Stimulated activated naive B cell treated with anti-CD40 and anti-IgM and Interleukin-4, amounts not matched to agents 10 μg/mL and 1 μg/mL and 100 μg/mL, for 72 hours (primary cell): ENCODE results near the gene ZNF438.
A peak's percentile ranks its signal among the peaks of the same experiment; 100 is the strongest.
"Not testable (repeated sequence)": the region's sequence is repeated elsewhere in the genome, so short reads cannot be mapped to it uniquely, and the experiment has no call there.

Experiments
- ATAC-seq, 2 donors: fragments of 150-1000 bp; cut with Tn5 transposase; replicated peaks; 2 replicates each; pipeline ENCODE4 v1.10.0; 2021; ENCODE audit warnings: moderate library complexity in 1 of 2
- DNase-seq: peaks from one replicate; pipeline ENCODE4 v3.0.0; 2021
- H3K27ac Mint-ChIP-seq: one replicate; pipeline ENCODE4 v1.8.0; 2022; ENCODE audit warnings: mild to moderate bottlenecking, mixed read lengths
- H3K27me3 Mint-ChIP-seq, 2 donors: one replicate each; pipeline ENCODE4 v1.8.0; 2022; ENCODE audit warnings: mixed read lengths in 2 of 2
- H3K36me3 Mint-ChIP-seq, 2 donors: one replicate each; pipeline ENCODE4 v1.8.0; 2022; ENCODE audit warnings: mixed read lengths in 2 of 2, mild to moderate bottlenecking in 1 of 2
- H3K4me1 Mint-ChIP-seq, 2 donors: one replicate each; pipeline ENCODE4 v1.8.0; 2022; ENCODE audit warnings: mixed read lengths in 2 of 2, mild to moderate bottlenecking in 1 of 2
- H3K4me3 Mint-ChIP-seq, 2 donors: one replicate each; pipeline ENCODE4 v1.8.0; 2022; ENCODE audit warnings: mild to moderate bottlenecking in 2 of 2, mixed read lengths in 2 of 2, moderate library complexity in 1 of 2
- H3K9me3 Mint-ChIP-seq, 2 donors: one replicate each; pipeline ENCODE4 v1.8.0; 2022; ENCODE audit warnings: mixed read lengths in 2 of 2, mild to moderate bottlenecking in 1 of 2

The ZNF438 gene

DNA sequence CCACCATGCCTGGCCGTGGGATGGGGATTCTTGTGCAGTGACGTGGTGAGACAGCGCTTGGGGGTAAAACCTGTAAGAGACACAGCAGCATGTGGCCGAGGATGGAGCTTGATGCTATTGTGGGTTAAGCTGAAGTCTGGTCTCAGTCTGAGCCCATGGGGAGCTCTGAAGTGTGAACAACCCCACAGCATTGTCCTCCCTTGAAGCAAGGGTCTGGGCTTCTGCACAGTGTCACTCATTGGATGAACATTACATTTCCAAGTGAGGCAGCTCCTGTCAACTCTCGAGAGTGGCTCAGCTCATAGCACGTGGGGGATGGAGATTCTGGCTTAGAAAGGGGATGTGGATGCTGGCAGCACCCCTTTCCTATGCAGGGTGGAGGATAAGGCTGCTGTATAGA, 32.2 kb upstream of the ZNF438 start:
- peaks cover 10 to 16% of the 10 kb centered on the region in 2 donors for H3K27me3 Mint-ChIP-seq
- DNase-seq (no peak), ATAC-seq (no peak)
- H3K27ac Mint-ChIP-seq: no peak overlapping the region
- H3K36me3 Mint-ChIP-seq: no peaks in the 10 kb centered on the region
- peaks cover 2 to 3% of the 10 kb centered on the region in 2 donors for H3K9me3 Mint-ChIP-seq
- H3K4me1 Mint-ChIP-seq: peaks cover 0 to 5% of the 10 kb centered on the region in 2 donors
- H3K4me3 Mint-ChIP-seq: no peak overlapping the region

DNA sequence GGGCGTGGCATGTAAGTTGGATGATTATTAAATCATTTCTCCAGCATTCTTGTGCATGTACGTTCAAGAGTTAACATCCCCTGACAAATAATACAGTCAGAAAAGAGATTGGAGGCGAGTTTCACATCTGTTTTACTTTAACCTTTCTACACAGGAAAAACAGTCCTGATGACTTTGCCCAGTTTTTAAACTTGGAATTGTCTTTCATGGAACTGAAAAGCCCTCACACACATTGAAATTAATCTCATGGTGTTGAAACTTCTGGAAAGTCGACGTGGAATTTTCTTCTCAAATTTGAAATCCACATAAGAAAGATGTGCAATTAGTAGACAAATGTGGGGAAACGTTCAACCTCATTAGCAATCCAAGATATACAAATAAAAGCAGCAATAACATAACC, 31.2 kb upstream of the ZNF438 start:
- ATAC-seq (no peak), DNase-seq (no peak)
- Mint-ChIP-seq H3K9me3 (peaks cover 2 to 3% of the 10 kb centered on the region in 2 donors), H3K27me3 (peaks cover 10 to 13% of the 10 kb centered on the region in 2 donors), H3K27ac (no peak overlapping the region), H3K4me3 (no peak overlapping the region), H3K36me3 (no peaks in the 10 kb centered on the region), H3K4me1 (peaks cover 0 to 5% of the 10 kb centered on the region in 2 donors)

DNA sequence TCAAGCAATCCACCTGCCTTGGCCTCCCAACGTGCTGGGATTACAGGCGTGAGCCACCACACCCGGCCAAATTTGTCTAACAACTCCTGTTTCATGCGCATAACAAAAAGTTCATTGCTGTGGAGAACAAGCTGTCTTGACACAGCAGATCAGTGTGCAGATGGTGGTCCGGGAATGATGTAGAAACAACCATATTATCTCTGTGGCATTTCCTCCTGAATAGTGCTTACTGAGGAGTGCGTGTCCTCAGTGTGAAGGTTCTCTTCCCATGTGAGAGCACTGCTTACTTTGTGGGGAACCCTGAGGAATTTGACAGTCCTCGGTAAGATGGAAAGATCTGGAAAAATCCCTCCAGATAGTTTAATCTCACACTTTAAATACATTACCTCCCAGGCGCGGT, 30.3 kb upstream of the ZNF438 start:
- DNase-seq (no peak), ATAC-seq (no peak)
- Mint-ChIP-seq H3K36me3 (no peaks in the 10 kb centered on the region), H3K27ac (no peak overlapping the region), H3K4me1 (peaks cover 0 to 5% of the 10 kb centered on the region in 2 donors), H3K9me3 (peaks cover 0 to under 1% of the 10 kb centered on the region in 2 donors), H3K27me3 (peaks cover 10 to 13% of the 10 kb centered on the region in 2 donors), H3K4me3 (no peak overlapping the region)

DNA sequence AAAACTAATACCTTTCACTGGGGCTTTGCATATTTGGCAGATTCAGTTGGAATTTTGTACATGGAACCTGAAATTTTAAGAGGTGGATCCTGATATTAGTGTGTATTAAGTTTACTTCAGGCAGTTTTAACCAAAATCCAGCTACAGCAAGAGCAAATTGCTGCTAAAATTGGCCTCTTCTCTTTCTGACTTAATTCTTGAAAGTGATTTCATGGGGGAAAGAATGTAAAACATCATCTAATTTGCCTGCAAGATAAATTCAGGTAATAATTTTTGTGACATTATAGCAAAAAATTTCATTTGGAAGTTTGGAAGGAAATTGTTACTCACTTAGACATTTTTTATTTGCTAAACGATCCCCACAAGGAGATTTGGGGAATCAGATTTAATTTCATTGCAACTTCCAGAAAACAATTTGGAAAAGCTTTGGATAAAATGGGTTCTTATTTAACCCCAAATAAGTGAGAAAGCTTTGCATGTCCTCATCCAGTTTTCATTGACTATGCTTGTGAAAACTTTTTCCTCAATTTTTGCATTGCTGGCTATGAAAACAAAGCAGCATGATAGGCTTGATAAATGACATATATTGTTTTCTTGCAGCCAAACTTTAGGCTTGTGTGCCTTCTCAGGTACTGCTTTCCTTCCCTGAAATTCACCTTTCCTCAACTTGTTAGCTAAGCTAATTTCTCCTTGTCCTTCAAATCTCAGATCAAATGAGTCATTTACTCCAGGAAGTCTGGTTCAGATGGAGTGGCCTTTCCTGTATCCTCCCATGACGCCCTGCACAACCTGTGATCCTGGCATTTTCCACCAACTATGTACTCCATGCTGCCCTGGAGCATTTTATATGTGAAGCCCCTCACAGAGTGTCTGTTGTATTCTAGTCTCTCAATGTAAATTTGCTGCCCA, 27.4 kb upstream of the ZNF438 start:
- Mint-ChIP-seq H3K4me3 (no peak overlapping the region), H3K27me3 (peaks cover 10 to 13% of the 10 kb centered on the region in 2 donors), H3K9me3 (peaks cover 0 to 5% of the 10 kb centered on the region in 2 donors), H3K4me1 (no peaks in the 10 kb centered on the region), H3K27ac (no peak overlapping the region), H3K36me3 (no peaks in the 10 kb centered on the region)
- ATAC-seq: no peak
- no peak for DNase-seq

DNA sequence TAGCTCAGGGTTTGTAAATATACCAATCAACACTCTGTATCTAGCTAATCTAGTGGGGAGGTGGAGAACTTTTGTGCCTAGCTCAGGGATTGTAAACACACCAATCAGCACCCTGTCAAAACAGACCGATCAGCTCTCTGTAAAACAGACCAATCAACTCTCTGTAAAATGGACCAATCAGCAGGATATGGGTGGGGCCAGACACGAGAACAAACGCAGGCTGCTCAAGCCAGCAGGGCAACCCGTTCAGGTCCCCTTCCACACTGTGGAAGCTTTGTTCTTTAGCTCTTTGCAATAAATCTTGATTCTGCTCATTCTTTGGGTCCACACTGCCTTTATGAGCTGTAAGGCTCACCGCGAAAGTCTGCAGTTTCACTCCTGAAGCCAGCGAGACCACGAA, 25.0 kb upstream of the ZNF438 start:
- not testable (repeated sequence) for ATAC-seq, DNase-seq, H3K4me3 Mint-ChIP-seq, H3K36me3 Mint-ChIP-seq, H3K9me3 Mint-ChIP-seq, H3K4me1 Mint-ChIP-seq, H3K27ac Mint-ChIP-seq, H3K27me3 Mint-ChIP-seq

DNA sequence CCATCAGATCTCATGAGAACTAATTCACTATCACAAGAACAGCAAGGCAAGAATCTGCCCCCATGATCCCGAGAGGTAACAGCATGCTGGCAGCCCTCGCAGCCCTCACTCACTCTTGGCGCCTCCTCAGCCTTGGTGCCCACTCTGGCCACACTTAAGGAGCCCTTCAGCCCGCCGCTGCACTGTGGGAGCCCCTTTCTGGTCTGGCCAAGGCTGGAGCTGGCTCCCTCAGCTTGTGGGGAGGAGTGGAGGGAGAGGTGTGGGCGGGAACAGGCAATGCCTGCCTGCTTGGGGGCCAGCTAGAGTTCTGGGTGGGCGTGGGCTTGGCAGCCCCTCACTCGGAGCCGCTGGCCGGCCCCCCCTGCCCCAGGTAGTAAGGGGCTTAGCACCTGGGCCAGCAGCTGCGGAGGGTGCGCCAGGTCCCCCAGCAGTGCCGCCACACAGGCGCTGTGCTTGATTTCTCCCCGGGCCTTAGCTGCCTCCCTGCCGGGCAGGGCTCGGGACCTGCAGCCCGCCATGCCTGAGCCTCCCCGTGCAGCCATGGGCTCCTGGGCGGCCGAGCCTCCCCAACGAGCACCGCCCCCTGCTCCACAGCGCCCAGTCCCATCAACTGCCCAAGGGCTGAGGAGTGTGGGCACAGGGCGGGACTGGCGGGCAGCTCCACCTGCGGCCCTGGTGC, 24.0 kb upstream of the ZNF438 start:
- no peak for ATAC-seq
- no peak overlapping the region for H3K4me3 Mint-ChIP-seq

DNA sequence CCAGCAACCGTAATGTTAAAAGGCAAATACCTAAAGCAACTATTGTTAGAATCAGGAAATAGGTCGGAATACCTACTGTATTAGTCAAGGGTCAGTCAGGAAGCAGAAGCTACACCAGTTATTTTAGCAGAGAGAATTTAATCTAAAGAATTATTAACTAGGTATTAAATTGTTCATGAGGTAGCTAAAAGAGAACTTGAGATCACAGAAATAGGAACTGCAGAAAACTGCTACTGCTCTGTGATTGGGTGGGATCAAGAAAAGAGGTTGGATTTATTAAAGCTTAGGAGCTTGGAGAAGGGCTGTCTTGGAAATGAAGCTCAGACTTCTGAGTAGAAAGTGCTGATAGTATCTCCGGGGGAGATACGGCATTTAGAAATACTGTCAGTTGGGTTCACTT, 20.0 kb upstream of the ZNF438 start:
- DNase-seq: no peak
- H3K9me3 Mint-ChIP-seq: peaks cover 6 to 7% of the 10 kb centered on the region in 2 donors
- peaks cover 5 to 7% of the 10 kb centered on the region in 2 donors for H3K4me1 Mint-ChIP-seq
- H3K36me3 Mint-ChIP-seq: peaks cover 3 to 4% of the 10 kb centered on the region in 2 donors
- no peak overlapping the region for H3K4me3 Mint-ChIP-seq
- peaks cover 0 to 5% of the 10 kb centered on the region in 2 donors for H3K27me3 Mint-ChIP-seq
- no peak for ATAC-seq
- H3K27ac Mint-ChIP-seq: no peak overlapping the region

More for the DNA sequence above, 24.0 kb upstream of the ZNF438 start:
- peaks cover 5 to 8% of the 10 kb centered on the region in 2 donors for H3K27me3 Mint-ChIP-seq
- no peaks in the 10 kb centered on the region for H3K4me1 Mint-ChIP-seq
- peaks cover 6 to 7% of the 10 kb centered on the region in 2 donors for H3K9me3 Mint-ChIP-seq
- H3K27ac Mint-ChIP-seq: no peak overlapping the region
- no peak for DNase-seq
- peaks cover 0 to 1% of the 10 kb centered on the region in 2 donors for H3K36me3 Mint-ChIP-seq

DNA sequence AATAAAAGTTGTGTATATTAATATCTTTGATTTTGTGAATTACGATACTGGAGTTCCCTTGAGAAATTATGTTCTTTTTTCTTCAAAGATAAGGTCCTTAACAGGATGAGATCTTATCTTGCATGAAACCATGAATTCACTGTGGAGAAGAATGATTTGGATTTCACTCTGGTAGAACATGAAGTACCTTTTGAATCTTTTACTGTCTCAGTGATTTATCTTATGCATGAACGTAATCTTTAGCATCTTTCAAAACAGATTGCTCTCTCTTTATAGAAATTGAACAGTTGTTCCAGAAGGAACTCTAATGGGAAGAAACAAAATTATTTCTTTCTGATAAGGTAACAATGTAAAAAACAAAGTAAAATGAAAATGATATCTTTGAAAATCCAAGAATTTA, 11.0 kb upstream of the ZNF438 start:
- H3K4me3 Mint-ChIP-seq: no peak overlapping the region
- H3K4me1 Mint-ChIP-seq: peaks cover 8 to 12% of the 10 kb centered on the region in 2 donors
- no peak for ATAC-seq
- H3K9me3 Mint-ChIP-seq: peaks cover 7 to 11% of the 10 kb centered on the region in 2 donors
- peaks cover 0 to 5% of the 10 kb centered on the region in 2 donors for H3K27me3 Mint-ChIP-seq
- DNase-seq: no peak
- H3K36me3 Mint-ChIP-seq: peaks cover 0 to 4% of the 10 kb centered on the region in 2 donors
- H3K27ac Mint-ChIP-seq: no peak overlapping the region

DNA sequence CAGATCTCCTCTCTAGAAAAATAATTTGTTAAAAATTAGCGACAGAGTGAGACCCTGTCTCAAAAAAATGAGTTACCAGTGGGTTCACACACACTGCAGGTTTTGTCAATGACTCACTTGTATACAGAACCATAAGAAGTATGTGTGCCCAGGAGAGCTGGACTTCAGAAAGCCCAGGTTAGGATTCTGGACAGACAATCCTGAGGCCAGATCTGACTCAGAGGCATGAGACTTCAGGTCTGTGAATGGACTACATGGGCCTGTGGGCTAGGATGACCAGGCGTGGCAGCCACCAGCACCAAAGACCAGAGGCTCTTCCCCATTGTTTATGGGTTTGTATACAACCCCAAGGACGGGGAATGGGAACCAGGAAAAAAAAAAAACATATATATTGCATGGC, 9.3 kb upstream of the ZNF438 start:
- Mint-ChIP-seq H3K36me3 (no peaks in the 10 kb centered on the region), H3K27ac (no peak overlapping the region), H3K27me3 (no peaks in the 10 kb centered on the region), H3K4me3 (no peak overlapping the region), H3K4me1 (peaks cover 3 to 6% of the 10 kb centered on the region in 2 donors), H3K9me3 (peaks cover 7 to 8% of the 10 kb centered on the region in 2 donors)
- ATAC-seq (no peak), DNase-seq (no peak)

DNA sequence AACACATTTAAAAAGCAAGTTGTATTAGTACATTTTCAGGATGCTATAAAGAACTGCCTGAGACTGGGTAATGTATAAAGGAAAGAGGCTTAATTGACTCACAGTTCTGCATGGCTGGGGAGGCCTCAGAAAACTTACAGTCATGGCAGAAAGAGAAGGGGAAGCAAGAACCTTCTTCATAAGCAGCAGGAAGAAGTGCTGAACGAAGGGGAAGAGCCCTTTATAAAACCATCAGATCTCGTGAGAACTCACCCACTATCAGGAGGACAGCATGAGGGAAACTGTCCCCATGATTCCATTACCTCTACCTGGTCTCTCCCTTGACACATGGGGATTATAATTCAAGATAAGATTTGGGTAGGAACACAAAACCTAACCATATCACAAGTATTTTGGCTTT, 7.3 kb upstream of the ZNF438 start:
- not testable (repeated sequence) for H3K27me3 Mint-ChIP-seq, H3K9me3 Mint-ChIP-seq, H3K4me3 Mint-ChIP-seq, H3K4me1 Mint-ChIP-seq, H3K36me3 Mint-ChIP-seq
- DNase-seq (peak; percentile 19), ATAC-seq (peak; percentile 80 to 89)
- peak overlapping the region; percentile 65 for H3K27ac Mint-ChIP-seq

DNA sequence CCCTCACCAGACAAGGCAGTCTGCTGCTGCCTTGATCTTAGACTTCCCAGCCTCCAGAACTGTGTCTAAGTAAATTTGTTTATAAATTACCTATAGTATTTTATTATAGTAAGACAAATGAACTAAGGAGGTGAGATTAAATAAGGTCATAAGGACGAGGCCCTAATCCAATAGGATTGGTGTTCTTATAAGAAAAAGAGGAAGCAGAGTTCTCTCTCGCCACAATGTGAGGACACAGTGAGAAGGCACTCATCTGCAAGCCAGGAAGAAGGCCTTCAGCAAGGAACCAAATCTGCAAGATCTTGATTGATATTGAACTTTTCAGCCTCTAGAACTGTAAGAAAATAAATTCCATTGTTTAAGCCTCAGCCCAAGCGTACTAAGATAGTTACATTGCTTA, 6.1 kb upstream of the ZNF438 start:
- Mint-ChIP-seq H3K9me3 (peaks cover 0 to 2% of the 10 kb centered on the region in 2 donors), H3K27me3 (no peaks in the 10 kb centered on the region), H3K4me3 (no peak overlapping the region), H3K27ac (no peak overlapping the region), H3K36me3 (no peaks in the 10 kb centered on the region), H3K4me1 (peaks cover 6 to 10% of the 10 kb centered on the region in 2 donors)
- no peak for DNase-seq
- no peak for ATAC-seq

DNA sequence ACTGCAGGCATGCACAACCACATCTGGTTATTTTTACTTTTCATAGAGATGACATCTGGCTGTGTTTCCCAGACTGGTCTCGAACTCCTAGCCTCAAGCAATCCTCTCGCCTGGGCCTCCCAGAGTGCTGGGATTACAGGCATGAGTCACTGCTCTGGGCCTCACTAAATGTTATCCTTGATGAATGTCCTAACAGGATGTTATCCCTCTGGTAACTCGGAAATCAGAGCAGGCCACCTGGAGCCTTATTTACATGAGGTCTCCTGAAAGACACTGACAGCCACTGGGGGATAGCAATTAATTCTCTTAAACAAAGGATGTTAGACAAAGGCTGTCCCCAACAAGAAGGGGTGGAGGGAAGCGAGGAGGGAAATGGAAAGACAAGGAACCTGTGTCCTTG, 4.5 kb upstream of the ZNF438 start:
- peaks cover 6 to 18% of the 10 kb centered on the region in 2 donors for H3K4me1 Mint-ChIP-seq
- H3K4me3 Mint-ChIP-seq: no peak overlapping the region
- ATAC-seq (no peak), DNase-seq (no peak)
- H3K9me3 Mint-ChIP-seq: peaks cover 0 to 2% of the 10 kb centered on the region in 2 donors
- no peak overlapping the region for H3K27ac Mint-ChIP-seq
- no peaks in the 10 kb centered on the region for H3K27me3 Mint-ChIP-seq
- no peaks in the 10 kb centered on the region for H3K36me3 Mint-ChIP-seq

DNA sequence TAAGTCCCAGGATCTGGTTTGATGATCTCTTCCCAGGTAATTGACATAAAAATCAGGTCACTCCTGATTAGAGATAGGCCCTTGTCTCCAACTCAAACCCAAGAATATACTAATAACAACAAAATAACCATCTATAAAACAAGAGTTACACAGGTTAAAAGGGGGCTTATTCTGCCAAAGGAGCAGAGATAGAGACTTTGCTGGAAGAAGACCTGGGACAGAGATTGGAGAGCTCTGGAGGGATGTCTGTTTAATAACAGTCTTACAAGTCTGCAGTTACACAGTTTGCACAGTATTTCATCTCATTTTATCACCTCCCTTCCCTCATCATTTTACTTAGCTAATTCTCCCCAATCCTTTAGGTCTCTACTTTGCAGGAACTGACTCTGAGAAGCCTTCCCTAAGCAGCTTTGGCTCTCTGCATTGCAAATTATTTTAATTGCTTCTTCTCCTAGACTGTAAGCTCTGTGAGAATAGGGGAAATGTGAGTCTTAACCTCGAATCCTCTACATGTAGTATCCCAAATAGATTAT, 3.7 kb upstream of the ZNF438 start:
- no peaks in the 10 kb centered on the region for H3K36me3 Mint-ChIP-seq
- DNase-seq: no peak
- peaks cover 0 to 2% of the 10 kb centered on the region in 2 donors for H3K9me3 Mint-ChIP-seq
- no peak overlapping the region for H3K4me3 Mint-ChIP-seq
- ATAC-seq: no peak
- H3K27ac Mint-ChIP-seq: no peak overlapping the region
- no peaks in the 10 kb centered on the region for H3K27me3 Mint-ChIP-seq
- peaks cover 6 to 19% of the 10 kb centered on the region in 2 donors for H3K4me1 Mint-ChIP-seq

DNA sequence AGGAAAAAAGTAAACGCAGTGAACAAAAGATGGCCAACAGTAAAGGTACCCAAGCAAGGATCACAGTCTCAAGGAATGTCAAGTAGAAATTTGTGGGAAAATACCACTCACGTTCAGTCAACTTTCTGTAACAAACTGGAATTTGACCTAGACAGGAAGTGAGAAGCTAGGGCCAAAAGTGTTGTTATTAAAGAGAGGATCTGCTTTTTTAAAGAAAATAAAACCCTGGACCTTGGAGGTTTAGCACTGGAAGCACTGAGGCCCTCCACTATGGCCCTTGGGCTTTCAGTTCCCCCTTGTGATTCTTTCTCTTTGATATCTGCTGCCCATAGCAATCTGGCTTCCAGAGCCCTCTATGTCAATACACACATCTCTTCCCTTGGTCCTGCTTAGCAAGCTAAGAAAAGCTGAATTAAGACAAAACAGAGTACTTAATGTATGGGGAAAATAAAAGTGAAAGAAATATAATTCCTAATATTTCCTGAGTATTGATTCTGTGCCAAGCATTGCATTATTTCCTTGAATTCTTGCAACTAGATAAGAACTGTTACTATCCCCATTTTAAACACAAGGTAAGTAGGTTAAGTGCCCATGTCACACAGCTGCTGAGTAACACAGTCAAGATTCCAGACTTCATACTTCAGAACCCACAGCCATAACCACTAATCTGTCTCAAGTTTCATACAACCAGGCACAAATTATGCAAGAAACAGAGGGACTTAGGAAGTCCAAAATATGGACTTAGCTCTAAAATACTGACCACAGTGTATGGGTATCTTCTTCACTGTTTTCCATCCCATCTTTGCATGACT, 2.6 kb upstream of the ZNF438 start:
- H3K9me3 Mint-ChIP-seq: peaks cover 0 to 2% of the 10 kb centered on the region in 2 donors
- H3K4me3 Mint-ChIP-seq: no peak overlapping the region

More for the DNA sequence above, 2.6 kb upstream of the ZNF438 start:
- ATAC-seq (no peak), DNase-seq (no peak)
- Mint-ChIP-seq H3K27me3 (no peaks in the 10 kb centered on the region), H3K27ac (no peak overlapping the region), H3K36me3 (no peaks in the 10 kb centered on the region), H3K4me1 (peaks cover 11 to 23% of the 10 kb centered on the region in 2 donors)
